Measurements from ENCODE around the gene SLC29A3.

DNA sequence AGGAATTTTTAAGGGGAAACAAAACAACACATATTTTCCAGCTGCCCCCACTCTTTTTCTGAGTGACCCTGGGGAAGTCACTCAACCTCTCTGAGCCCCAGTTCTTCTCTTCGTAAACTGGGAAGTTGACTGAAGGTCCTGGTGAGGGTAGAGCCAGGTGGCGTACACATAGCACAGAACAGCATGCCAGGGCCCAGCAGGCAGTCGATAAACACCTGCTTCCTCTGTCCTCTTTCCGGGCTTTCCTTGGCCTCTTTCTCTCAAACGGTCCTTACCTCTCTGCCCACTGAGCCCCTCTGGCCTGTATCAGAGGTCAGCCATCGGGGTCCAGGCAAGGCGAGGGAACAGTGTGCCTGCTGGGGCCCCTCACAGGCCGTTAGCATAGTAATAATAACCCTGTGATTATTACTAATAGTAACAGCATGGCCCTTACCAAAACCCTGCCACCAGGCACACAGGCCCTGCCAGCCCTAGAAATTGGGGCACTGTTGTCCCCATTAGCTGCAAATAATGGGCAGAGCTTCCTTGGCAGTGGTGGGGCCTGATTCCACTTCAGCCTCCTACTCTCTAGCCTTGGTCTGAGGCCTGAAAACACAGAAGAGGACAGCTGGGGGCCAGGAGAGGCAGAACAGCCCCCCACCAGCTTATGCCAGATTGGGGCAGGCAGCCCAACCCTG, 37.3 kb upstream of the SLC29A3 start:
- TF ChIP-seq, protein P1, sequence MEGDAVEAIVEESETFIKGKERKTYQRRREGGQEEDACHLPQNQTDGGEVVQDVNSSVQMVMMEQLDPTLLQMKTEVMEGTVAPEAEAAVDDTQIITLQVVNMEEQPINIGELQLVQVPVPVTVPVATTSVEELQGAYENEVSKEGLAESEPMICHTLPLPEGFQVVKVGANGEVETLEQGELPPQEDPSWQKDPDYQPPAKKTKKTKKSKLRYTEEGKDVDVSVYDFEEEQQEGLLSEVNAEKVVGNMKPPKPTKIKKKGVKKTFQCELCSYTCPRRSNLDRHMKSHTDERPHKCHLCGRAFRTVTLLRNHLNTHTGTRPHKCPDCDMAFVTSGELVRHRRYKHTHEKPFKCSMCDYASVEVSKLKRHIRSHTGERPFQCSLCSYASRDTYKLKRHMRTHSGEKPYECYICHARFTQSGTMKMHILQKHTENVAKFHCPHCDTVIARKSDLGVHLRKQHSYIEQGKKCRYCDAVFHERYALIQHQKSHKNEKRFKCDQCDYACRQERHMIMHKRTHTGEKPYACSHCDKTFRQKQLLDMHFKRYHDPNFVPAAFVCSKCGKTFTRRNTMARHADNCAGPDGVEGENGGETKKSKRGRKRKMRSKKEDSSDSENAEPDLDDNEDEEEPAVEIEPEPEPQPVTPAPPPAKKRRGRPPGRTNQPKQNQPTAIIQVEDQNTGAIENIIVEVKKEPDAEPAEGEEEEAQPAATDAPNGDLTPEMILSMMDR (IDR thresholded peaks at IDR 0.05), result no peak
- TF ChIP-seq EZH2phosphoT487 (IDR thresholded peaks at IDR 0.05) (no peak), EZH2 (IDR thresholded peaks at IDR 0.05) (no peak)

Data from neural progenitor cell (in vitro differentiated cells).